Thyroid gland (tissue), 4 donors: ENCODE measurements around the gene ADD1.

ENCODE experiments used
- CTCF ChIP-seq, 6 experiments: fragments of 200-600 bp in 3 of 6; fragments of 450-650 bp in 3 of 6; sonication (generic) in 3 of 6; IDR thresholded peaks; one replicate each; pipeline ENCODE4 v1.5.1; 2016 to 2019; ENCODE audit warnings: antibody characterized with exemption in 6 of 6, mild to moderate bottlenecking in 2 of 6, inconsistent platforms in 1 of 6, moderate library complexity in 1 of 6
- POLR2A ChIP-seq, 2 donors: fragments of 450-650 bp; IDR thresholded peaks; one replicate each; pipeline ENCODE4 v1.6.1; 2017; ENCODE audit warnings: antibody characterized with exemption in 2 of 2, mild to moderate bottlenecking in 2 of 2, moderate library complexity in 1 of 2

DNA sequence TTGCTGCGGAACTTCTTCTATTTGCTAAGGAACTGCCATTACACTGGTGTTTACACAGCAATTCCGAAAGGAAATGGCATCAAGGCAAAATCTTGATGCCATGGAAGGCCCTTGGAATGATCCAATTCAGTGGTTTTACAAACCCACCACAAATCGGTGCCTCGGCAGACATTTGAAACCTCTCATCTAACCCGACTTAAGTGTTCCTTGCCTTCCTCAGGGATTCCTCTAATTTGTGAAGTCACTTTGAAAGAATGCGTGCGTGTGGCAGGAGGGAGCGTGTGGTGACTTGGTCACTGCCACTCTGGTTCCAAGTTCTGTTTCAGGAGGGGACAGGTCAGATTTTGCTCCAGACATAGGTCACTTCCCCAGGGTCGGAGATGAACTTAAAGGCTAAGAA lies 114.8 kb downstream of the ADD1 start:
- TF ChIP-seq CTCF (IDR thresholded peaks at IDR 0.05) (no peak), POLR2A (IDR thresholded peaks at IDR 0.05) (no peak)
